Mucosa of stomach (tissue), 1 donor: ENCODE data around the gene PTPN5.

Source experiments
- H3K27me3 ChIP-seq: one replicate; pipeline ENCODE4 v1.7.0; 2013; ENCODE audit warnings: mild to moderate bottlenecking, low read length; ENCODE audit not compliant: control insufficient read depth, insufficient read depth
- H3K36me3 ChIP-seq: one replicate; pipeline ENCODE4 v1.7.0; 2013; ENCODE audit warnings: low read length; ENCODE audit not compliant: control insufficient read depth, insufficient read depth
- H3K4me1 ChIP-seq: one replicate; pipeline ENCODE4 v1.7.0; 2013; ENCODE audit warnings: mild to moderate bottlenecking, low read length; ENCODE audit not compliant: control insufficient read depth, insufficient read depth
- H3K4me3 ChIP-seq: one replicate; pipeline ENCODE4 v1.7.0; 2013; ENCODE audit warnings: low read length
- H3K9ac ChIP-seq: one replicate; pipeline ENCODE4 v1.7.0; 2013; ENCODE audit warnings: mild to moderate bottlenecking, low read length, moderate library complexity
- H3K9me3 ChIP-seq: one replicate; pipeline ENCODE4 v1.7.0; 2013; ENCODE audit warnings: mild to moderate bottlenecking, low read length, moderate library complexity; ENCODE audit not compliant: control insufficient read depth
- donor health status: Pancreatic carcinoma.

PTPN5 gene

DNA sequence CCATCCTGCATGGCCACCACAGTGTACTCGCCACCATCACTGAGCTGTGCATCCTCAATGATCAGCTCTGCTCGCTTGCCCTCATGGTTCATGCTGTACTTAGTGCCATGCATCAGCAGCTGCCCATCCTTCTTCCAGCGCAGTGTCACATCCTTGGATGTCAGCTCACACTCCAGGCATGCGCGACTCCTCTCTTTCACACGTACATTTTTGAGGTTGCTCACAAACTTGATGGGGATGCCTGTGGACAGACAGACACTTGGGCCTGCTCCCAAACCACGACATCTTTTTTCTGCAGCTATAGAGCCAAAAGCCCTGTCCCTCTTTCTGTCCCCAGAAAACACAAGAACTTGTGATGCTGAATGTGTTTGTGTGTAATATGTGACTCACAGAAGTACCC, 76.1 kb downstream of the PTPN5 start:
- no peak overlapping the region for H3K4me3 ChIP-seq
- H3K27me3 ChIP-seq = no peaks in the 10 kb centered on the region

DNA sequence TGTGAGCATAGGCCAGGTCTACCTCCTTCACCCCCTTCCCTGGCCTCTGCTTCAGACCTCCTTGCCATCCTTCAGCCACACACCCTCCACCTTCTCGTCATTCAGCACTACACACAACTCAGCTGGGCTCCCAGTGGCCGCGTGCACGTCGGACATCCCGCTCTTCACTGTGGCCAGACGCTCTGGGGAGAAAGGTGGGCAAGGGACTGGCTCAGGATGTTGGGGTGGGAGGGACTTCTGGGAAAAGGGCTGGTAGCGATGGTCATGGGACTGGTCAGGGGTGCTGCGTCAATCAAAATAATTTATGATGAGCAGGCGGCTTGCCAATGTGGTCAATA, 77.2 kb downstream of the PTPN5 start:
- Histone ChIP-seq H3K36me3 (no peaks in the 10 kb centered on the region), H3K9ac (no peak overlapping the region), H3K4me3 (no peak overlapping the region), H3K4me1 (no peaks in the 10 kb centered on the region), H3K9me3 (no peaks in the 10 kb centered on the region), H3K27me3 (no peaks in the 10 kb centered on the region)

More for the DNA sequence above, 76.1 kb downstream of the PTPN5 start:
- Histone ChIP-seq H3K36me3 (no peaks in the 10 kb centered on the region), H3K9me3 (no peaks in the 10 kb centered on the region), H3K4me1 (no peaks in the 10 kb centered on the region), H3K9ac (no peak overlapping the region)

DNA sequence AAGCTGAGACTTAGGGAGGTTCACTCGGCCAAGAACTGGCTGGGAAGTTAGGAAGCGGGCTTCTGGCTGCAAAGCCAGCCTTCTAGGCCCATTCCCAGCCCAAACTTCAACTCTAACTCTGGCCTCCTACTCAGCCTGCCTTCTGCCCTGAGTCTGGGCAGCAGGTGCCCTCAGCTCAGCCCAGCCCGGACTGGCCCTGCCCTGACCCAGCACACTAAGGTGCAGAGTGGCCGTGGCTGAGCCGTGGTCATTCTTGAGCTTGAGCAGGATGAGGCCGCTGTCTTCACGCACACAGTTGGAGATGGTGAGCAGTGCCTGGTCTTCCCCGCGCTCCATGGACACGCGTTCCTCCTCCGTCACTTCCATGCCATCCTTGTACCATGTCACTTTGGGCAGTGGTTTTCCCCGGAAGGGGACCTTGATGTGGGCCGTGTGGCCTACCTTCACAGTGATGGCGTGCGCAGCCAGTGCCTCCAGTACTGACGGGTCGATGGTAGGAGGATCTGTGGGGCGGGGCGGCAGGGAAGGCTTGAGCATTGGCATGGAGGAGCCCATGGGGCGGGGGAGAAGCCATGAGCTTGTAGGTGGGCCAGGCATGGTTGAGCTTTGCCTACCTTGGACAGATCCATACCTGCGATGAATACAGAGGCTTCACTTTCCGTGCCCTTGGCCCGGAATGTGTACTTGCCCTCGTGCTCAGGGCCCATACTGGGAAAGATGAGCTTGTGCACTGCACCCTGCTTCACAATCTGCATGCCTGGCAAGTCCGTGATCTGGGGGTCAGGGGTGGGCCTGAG, 77.8 kb downstream of the PTPN5 start:
- Histone ChIP-seq H3K36me3 (no peaks in the 10 kb centered on the region), H3K9ac (no peak overlapping the region), H3K4me1 (no peaks in the 10 kb centered on the region), H3K4me3 (no peak overlapping the region), H3K27me3 (no peaks in the 10 kb centered on the region), H3K9me3 (no peaks in the 10 kb centered on the region)

DNA sequence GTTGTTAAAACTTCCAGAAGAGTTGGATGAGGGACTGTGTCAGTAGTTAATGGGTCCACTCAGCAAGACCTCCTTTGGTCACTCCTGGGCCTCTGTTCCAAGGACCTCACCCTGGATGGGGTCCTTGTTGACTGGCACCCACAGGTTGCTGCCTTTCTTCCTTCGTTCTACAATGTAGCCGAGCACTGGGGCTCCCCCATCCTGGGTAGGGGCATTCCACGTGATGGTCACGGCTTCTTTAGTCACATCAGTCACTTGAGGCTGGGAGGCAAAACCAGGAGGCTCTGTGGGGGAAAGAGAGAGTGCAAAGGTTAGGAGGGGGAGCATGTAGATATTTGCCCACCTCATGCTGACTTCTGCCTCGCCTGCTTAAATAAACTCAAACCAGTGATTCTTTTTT, 81.1 kb downstream of the PTPN5 start:
- Histone ChIP-seq H3K9ac (no peak overlapping the region), H3K27me3 (no peaks in the 10 kb centered on the region), H3K9me3 (no peaks in the 10 kb centered on the region), H3K4me1 (peaks cover 4% of the 10 kb centered on the region), H3K36me3 (no peaks in the 10 kb centered on the region), H3K4me3 (no peak overlapping the region)

DNA sequence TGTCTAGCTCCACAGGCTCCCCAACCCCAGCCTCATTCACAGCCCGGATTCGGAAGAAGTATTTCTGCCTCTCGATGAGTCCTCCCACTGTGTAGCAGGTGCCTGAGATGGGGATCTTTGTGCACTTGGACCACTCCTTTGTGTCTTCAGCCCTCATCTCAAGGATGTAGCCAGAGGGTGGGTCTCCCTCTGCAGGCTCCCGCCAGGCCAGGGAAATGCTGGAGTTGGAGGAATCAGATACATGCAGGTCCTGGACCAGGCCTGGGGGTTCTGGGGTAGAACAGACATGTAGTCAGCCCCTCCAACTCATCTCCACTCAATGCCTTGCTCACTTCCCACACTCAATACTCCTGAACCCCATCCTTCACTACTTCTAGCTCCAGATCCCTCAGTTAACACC, 82.2 kb downstream of the PTPN5 start:
- Histone ChIP-seq H3K4me1 (peaks cover 13% of the 10 kb centered on the region), H3K27me3 (no peaks in the 10 kb centered on the region), H3K4me3 (no peak overlapping the region), H3K9ac (no peak overlapping the region), H3K36me3 (no peaks in the 10 kb centered on the region), H3K9me3 (no peaks in the 10 kb centered on the region)

DNA sequence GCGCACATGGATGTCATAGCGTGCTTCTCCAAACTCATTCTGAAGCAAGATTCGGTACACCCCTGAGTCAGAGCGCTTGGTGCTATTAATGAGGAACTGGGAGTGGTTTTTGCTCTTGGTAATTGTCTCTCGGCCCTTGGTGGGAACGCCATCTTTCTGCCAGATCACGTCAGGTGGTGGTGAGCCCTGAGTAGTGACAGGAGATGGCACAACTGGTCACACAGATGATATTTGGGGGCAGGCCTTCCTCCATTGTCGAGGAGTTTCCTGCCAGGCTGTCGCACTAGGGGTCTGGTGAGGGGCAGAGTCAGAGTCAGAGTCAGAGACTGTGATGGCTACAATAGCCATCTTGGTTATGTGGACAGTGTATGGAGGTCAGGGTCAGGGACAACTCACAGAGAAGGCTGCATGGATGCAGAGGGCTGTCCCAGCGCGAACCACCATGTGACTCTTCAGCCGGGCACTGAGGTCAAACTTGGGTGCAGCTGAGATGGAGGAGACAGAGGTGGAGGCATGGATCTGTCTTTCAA, 83.7 kb downstream of the PTPN5 start:
- Histone ChIP-seq H3K36me3 (no peaks in the 10 kb centered on the region), H3K9ac (no peak overlapping the region), H3K4me1 (peaks cover 13% of the 10 kb centered on the region), H3K9me3 (no peaks in the 10 kb centered on the region), H3K4me3 (no peak overlapping the region), H3K27me3 (no peaks in the 10 kb centered on the region)

DNA sequence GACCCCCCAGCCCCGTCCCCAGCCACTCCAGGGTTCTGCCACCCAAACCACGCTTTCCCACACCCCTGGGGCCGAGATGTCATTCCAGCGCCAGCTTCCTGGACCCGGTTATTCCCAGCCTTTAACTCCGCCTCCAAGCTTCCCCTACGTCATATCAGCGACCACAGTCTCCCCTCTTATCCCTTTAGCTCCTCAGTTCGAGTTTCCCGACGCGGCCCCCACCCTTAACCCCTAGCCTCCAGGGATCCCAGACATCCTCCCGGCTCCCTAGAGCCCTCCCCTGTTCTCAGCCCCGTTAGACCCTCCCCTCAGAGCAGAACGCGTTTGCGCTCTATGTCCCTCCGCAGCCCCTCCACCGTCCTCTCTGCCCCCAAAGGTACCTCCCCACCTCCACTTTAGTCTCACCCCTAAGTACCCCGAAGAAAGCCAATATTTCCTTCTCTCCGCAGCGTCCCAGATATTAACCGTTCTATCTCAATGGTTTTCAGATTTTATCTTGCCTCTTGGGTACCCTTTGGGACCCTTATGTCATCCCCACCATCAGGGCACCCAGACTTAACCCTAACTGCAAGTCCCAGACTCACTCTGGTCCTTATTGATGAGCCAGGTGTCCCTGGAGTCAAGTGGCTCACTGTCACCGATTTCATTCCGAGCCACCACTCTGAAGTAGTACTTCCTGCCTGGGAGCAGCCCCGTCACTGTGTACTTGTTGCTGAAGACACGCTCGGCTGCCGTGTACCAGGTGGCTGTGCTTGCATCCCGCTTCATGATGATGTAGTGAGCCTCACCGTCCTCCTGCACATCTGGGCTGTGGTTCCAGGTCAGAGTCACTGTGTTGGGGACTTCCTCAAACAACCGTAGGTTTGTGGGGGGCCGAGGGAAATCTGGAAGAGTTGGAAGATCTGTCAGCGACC, 85.0 kb downstream of the PTPN5 start:
- no peaks in the 10 kb centered on the region for H3K27me3 ChIP-seq
- H3K36me3 ChIP-seq = no peaks in the 10 kb centered on the region
- peaks cover 13% of the 10 kb centered on the region for H3K4me1 ChIP-seq
- no peaks in the 10 kb centered on the region for H3K9me3 ChIP-seq
- peak overlapping the region; percentile 81 for H3K4me3 ChIP-seq
- H3K9ac ChIP-seq = peak overlapping the region; percentile 89

DNA sequence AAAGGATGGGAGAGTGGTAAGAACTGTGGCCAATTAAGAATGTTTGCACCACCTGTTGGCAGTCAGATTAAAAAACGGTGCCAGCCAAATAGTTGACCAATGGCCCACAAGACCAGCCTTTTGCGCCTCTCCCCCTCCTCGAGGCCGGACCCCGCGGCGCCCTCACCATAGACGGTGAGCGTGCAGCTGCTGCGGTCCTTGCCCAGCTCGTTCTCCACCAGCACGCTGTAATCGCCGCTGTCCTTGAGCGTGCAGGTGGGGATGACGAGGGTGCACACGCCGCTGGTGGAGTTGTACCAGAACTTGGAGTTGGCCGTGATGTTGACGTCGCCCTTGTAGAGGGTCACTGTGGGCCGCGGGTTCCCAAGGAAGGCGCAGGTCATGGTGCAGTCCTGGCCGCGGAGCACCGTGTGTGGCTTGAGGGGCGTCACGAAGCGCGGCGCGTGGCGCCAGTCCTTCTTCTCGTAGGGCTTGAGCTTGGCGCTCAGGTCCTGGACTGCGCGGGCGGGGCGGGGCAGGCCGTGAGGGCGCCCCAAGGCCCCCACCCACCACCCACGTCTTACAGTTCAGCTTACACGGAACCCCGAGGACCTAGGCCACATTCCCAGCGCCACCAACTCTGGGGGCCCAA, 85.8 kb downstream of the PTPN5 start:
- Histone ChIP-seq H3K36me3 (no peaks in the 10 kb centered on the region), H3K9ac (peak overlapping the region; percentile 60), H3K9me3 (no peaks in the 10 kb centered on the region), H3K4me3 (peak overlapping the region; percentile 80), H3K27me3 (no peaks in the 10 kb centered on the region), H3K4me1 (peaks cover 13% of the 10 kb centered on the region)

DNA sequence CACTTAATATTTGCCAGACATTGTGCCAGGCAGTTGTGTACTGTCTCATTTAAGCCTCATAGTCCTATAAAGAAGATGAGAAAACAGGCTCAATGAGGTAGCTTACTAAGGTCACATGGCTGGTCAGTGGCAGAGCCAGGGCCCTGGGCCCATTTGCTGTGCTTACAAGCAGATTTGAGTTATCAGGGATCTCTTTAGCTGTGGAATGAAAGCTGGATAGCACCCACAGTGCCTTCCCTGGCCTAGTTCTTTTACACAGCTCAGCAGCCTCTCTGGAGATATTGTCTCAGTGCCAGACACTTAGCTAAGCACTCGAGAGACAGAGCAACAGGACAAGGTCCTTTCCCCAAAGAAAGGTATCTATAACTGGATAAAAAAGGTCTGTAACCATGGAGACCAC, 86.9 kb downstream of the PTPN5 start:
- H3K9ac ChIP-seq = no peak overlapping the region
- peak overlapping the region; percentile 23 for H3K4me3 ChIP-seq

DNA sequence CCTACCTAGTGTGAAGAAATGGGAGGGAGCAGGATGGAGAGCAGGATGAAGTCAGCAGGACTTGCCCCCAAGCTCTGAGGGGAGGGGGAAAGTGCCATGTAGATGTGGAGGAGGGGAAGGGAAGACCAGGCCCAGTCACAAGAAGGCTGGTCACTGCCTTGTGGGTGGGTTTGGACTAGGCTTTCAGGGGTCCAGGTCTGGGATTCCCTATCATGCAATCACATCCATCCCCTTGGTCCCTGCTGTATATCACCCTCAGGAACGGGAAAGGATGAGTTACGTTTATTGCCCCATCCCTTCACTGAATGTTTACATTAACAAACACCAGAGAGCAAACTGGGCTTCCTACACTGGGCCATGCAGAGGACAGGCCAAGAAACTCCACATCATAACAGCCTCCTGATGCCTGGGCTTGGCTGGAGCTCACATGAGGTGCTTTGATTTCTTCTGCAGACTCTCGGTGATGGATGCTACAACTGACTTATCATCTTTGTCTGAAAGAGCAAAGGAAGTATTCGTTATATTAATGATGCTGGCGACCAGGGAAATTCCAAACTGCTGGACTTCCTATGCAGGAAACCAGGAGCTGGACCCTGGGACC, 87.5 kb downstream of the PTPN5 start:
- H3K9me3 ChIP-seq = no peaks in the 10 kb centered on the region
- peaks cover 21% of the 10 kb centered on the region for H3K4me1 ChIP-seq
- H3K36me3 ChIP-seq = no peaks in the 10 kb centered on the region
- H3K9ac ChIP-seq = no peak overlapping the region
- peaks cover 16% of the 10 kb centered on the region for H3K27me3 ChIP-seq
- H3K4me3 ChIP-seq = no peak overlapping the region

More for the DNA sequence above, 86.9 kb downstream of the PTPN5 start:
- Histone ChIP-seq H3K4me1 (peaks cover 16% of the 10 kb centered on the region), H3K27me3 (peaks cover 11% of the 10 kb centered on the region), H3K9me3 (no peaks in the 10 kb centered on the region), H3K36me3 (no peaks in the 10 kb centered on the region)

DNA sequence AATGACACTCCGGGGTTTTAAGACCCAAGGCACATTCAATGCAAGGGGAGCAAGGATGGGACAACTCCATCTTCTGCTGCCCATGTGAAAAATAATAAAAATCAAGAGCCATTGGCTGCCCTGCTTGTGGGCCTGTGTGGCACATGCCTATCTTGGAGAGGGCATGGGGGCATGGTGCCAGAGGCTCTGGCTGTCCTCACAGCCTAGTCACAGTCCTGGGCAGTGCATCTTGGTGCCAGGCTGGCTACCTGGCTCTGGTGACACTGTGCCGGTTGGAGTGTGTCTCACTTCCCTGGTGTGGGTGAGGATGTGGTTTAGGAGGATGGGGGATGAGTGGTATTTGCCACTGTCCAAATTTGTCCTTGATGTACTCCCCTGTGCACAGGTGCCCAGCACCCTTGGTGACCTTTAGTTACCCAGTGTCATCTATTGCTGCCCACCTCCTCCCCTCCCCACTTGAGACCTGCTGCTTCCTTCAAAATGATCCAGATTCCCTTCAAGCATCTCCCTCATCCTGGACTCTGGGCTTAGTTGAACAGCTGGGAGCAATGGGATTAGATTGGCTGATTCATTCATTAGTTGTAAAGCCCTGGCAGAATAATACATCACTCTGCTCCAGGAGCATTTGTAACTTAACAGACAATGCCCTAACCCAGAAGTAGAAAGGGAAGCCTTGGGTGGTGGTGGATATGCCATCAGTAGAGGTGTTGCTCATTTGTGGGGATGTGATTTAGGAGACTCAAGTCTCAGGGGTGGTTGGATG, 88.4 kb downstream of the PTPN5 start:
- Histone ChIP-seq H3K9ac (no peak overlapping the region), H3K4me1 (peaks cover 23% of the 10 kb centered on the region), H3K9me3 (no peaks in the 10 kb centered on the region), H3K36me3 (no peaks in the 10 kb centered on the region), H3K4me3 (no peak overlapping the region), H3K27me3 (peaks cover 17% of the 10 kb centered on the region)
